Measurements from ENCODE around the gene TPH2.

TPH2 gene

DNA sequence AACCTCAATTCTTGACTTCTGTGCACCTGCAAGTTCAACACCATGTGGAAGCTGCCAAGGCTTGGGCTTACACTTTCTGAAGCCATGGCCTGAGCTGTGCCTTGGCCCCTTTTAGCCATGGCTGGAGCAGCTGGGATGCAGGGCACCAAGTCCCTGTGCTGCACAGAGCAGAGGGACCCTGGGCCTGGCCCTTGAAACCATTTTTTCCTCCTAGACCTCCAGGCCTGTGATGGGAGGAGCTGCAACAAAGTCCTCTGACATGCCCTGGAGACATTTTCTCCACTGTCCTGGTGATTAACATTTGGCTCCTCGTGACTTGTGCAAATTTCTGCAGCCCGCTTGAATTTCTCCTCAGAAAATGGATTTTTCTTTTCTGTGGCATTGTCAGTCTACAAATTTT lies 132.4 kb downstream of the TPH2 start:
- no peak for TF ChIP-seq CTCF (IDR thresholded peaks at IDR 0.05; ENCODE audit: low read depth, low read length, missing control alignments)
- DNase-seq (ENCODE audit: low read depth) = no peak
- H3K4me3 ChIP-seq (ENCODE audit: low read depth, low read length) = no peak overlapping the region

DNA sequence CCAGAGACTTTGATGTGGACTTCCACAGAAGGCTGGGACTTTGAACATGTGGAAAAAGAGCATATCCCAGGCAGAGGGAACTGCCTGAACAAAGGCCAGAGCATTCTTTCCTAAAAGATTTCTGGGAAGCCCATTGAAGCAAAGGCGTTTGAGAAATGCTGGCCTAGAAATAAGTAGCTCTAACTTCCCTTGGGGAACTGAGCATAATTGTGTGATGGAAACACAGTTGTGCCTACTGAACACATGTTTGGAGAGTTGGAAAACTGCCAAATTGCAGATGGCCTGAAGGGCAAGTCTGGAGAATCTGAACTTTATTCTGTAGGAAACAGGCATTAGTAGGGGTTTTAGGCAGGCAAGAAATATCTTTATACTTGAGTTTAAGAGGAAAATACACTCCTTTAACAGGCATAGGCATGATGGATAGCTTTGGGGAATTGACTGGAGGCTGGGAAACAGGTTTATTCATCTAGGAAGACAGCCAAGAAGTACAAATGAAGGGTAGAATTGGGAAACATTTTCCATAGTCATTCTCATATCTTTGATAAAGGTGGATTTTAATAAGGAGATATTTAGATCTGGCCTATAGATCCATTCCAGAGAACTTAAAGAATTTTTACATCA lies 134.1 kb downstream of the TPH2 start:
- no peak for DNase-seq (ENCODE audit: low read depth)
- no peak overlapping the region for H3K4me3 ChIP-seq (ENCODE audit: low read depth, low read length)
- no peak for TF ChIP-seq CTCF (IDR thresholded peaks at IDR 0.05; ENCODE audit: low read depth, low read length, missing control alignments)

- no peak for TF ChIP-seq CTCF (IDR thresholded peaks at IDR 0.05; ENCODE audit: low read depth, low read length, missing control alignments)
Observed at GRCh38 chr12:72074065-72074464, 135.4 kb downstream of the TPH2 start.

DNA sequence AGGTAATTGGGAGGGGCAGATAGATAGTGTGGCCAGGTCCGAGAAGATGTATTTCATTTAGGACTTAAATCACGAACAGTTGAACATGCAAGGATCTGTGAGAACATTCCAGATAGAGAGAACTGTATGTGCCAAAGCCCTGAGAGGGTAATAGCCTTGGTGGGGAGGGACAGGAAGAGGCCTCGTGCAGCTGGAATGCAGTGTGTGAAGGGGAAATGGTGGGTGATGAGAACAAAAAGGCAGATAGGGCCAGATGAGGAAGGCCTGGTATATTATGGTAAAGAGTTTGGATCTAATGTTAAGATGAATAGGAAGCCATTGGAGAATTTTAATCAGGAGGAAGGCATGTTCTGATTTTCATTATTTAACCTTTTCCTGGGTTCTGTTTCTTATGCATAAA lies 136.3 kb downstream of the TPH2 start:
- TF ChIP-seq CTCF (IDR thresholded peaks at IDR 0.05; ENCODE audit: low read depth, low read length, missing control alignments) = no peak
- no peak overlapping the region for H3K4me3 ChIP-seq (ENCODE audit: low read depth, low read length)
- DNase-seq (ENCODE audit: low read depth) = no peak

More at GRCh38 chr12:72074065-72074464, 135.4 kb downstream of the TPH2 start:
- no peak overlapping the region for H3K4me3 ChIP-seq (ENCODE audit: low read depth, low read length)
- no peak for DNase-seq (ENCODE audit: low read depth)

GRCh38 chr12:72075401-72075800 lies 136.8 kb downstream of the TPH2 start:
- no peak overlapping the region for H3K4me3 ChIP-seq (ENCODE audit: low read depth, low read length)
- DNase-seq (ENCODE audit: low read depth) = no peak
- no peak for TF ChIP-seq CTCF (IDR thresholded peaks at IDR 0.05; ENCODE audit: low read depth, low read length, missing control alignments)

DNA sequence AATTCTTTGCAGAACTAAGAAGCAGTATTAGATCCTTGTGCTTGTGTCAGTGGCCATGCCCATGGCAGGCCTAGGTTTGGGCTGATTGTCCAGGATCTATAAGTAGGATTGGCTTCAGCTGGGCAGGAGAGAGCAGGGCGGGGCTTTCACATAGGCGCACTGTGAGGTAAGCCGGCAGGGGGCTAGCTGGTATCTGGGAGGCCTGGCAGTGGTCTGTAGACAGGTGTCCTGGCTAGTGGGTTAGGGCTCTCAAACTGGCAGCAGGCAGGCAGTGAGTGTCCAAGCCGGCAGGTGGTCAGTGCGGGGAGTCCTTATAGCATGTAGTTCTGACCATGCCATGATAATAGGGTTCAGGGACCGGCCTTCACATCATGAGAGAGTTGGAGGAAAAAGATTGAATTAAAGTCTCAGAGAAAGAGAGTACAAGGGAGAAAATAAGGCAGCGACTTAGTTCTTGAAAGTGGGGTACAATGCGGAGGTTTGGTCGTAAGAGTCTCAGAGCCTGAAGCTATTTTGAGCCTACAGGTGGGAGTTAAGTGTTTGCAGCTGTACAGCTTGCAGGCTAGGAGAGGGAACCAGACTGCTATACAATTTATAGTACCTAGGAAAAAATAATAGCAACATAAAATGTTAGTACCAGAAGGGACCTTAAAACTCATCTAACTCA lies 137.4 kb downstream of the TPH2 start:
- no peak overlapping the region for H3K4me3 ChIP-seq (ENCODE audit: low read depth, low read length)
- TF ChIP-seq CTCF (IDR thresholded peaks at IDR 0.05; ENCODE audit: low read depth, low read length, missing control alignments) = no peak
- no peak for DNase-seq (ENCODE audit: low read depth)

DNA sequence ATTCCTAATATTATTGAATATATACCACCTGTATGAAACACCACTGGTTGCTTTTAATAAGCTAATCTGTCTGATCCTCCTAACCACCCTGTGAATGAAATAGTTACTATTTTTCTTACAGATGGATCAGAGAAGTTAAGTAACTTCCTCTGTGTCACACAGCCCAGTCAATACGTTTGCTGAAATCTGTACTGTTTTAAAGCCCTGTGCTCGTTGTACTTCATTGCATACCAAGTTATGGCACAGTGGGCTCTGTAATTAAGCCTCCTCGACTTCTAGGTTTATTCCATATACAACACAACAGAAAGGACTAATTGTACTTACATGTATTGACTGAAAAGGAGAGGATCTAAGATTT lies 137.9 kb downstream of the TPH2 start:
- TF ChIP-seq CTCF (IDR thresholded peaks at IDR 0.05; ENCODE audit: low read depth, low read length, missing control alignments) = no peak
- DNase-seq (ENCODE audit: low read depth) = no peak
- no peak overlapping the region for H3K4me3 ChIP-seq (ENCODE audit: low read depth, low read length)

Measured in GM12864 (cell line).